ENCODE data around the gene BFSP1. TPM values are rescaled to one million over a fixed set of nuclear protein-coding genes. Genes with fewer than 3 reads are reported as not detected.

Gene BFSP1
- total and polyA plus RNA-seq, 2 of the 8 experiments (the other 6 are each of a cell fraction or from before 2014, with no cell fraction given), result 1.5 to 2.5 TPM

DNA sequence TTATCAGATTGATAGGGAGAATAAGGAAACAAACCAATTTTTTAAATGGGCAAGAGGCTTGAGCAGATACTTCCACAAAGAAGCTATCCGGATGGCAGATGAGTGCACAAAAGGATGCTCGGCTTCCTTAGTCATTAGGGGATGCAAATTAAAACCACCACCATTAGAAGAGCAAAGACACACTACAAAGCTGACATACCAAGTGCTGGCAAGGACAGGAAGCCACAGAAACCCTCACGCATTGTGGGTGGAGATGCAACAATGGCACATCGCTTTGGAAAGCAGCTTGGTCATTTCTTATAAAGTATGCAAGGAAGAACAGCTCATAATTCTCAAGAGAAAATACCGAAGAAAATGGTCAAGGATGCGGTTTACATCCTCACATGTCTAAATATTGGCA lies 19.8 kb downstream of the BFSP1 start (continued):
- TF ChIP-seq, protein P1, sequence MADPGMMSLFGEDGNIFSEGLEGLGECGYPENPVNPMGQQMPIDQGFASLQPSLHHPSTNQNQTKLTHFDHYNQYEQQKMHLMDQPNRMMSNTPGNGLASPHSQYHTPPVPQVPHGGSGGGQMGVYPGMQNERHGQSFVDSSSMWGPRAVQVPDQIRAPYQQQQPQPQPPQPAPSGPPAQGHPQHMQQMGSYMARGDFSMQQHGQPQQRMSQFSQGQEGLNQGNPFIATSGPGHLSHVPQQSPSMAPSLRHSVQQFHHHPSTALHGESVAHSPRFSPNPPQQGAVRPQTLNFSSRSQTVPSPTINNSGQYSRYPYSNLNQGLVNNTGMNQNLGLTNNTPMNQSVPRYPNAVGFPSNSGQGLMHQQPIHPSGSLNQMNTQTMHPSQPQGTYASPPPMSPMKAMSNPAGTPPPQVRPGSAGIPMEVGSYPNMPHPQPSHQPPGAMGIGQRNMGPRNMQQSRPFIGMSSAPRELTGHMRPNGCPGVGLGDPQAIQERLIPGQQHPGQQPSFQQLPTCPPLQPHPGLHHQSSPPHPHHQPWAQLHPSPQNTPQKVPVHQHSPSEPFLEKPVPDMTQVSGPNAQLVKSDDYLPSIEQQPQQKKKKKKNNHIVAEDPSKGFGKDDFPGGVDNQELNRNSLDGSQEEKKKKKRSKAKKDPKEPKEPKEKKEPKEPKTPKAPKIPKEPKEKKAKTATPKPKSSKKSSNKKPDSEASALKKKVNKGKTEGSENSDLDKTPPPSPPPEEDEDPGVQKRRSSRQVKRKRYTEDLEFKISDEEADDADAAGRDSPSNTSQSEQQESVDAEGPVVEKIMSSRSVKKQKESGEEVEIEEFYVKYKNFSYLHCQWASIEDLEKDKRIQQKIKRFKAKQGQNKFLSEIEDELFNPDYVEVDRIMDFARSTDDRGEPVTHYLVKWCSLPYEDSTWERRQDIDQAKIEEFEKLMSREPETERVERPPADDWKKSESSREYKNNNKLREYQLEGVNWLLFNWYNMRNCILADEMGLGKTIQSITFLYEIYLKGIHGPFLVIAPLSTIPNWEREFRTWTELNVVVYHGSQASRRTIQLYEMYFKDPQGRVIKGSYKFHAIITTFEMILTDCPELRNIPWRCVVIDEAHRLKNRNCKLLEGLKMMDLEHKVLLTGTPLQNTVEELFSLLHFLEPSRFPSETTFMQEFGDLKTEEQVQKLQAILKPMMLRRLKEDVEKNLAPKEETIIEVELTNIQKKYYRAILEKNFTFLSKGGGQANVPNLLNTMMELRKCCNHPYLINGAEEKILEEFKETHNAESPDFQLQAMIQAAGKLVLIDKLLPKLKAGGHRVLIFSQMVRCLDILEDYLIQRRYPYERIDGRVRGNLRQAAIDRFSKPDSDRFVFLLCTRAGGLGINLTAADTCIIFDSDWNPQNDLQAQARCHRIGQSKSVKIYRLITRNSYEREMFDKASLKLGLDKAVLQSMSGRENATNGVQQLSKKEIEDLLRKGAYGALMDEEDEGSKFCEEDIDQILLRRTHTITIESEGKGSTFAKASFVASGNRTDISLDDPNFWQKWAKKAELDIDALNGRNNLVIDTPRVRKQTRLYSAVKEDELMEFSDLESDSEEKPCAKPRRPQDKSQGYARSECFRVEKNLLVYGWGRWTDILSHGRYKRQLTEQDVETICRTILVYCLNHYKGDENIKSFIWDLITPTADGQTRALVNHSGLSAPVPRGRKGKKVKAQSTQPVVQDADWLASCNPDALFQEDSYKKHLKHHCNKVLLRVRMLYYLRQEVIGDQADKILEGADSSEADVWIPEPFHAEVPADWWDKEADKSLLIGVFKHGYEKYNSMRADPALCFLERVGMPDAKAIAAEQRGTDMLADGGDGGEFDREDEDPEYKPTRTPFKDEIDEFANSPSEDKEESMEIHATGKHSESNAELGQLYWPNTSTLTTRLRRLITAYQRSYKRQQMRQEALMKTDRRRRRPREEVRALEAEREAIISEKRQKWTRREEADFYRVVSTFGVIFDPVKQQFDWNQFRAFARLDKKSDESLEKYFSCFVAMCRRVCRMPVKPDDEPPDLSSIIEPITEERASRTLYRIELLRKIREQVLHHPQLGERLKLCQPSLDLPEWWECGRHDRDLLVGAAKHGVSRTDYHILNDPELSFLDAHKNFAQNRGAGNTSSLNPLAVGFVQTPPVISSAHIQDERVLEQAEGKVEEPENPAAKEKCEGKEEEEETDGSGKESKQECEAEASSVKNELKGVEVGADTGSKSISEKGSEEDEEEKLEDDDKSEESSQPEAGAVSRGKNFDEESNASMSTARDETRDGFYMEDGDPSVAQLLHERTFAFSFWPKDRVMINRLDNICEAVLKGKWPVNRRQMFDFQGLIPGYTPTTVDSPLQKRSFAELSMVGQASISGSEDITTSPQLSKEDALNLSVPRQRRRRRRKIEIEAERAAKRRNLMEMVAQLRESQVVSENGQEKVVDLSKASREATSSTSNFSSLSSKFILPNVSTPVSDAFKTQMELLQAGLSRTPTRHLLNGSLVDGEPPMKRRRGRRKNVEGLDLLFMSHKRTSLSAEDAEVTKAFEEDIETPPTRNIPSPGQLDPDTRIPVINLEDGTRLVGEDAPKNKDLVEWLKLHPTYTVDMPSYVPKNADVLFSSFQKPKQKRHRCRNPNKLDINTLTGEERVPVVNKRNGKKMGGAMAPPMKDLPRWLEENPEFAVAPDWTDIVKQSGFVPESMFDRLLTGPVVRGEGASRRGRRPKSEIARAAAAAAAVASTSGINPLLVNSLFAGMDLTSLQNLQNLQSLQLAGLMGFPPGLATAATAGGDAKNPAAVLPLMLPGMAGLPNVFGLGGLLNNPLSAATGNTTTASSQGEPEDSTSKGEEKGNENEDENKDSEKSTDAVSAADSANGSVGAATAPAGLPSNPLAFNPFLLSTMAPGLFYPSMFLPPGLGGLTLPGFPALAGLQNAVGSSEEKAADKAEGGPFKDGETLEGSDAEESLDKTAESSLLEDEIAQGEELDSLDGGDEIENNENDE (IDR thresholded peaks at IDR 0.05; ENCODE audit: insufficient replicate concordance, low read length), result no peak
- TF ChIP-seq SUZ12 (IDR thresholded peaks at IDR 0.05; ENCODE audit: low read length) (no peak), KDM4A (IDR thresholded peaks at IDR 0.05; ENCODE audit: low read depth, low read length, severe bottlenecking) (no peak), ZNF274 (IDR thresholded peaks at IDR 0.05; ENCODE audit: borderline replicate concordance, extremely low read depth, low read length) (no peak), POLR2AphosphoS5 (IDR thresholded peaks at IDR 0.05; ENCODE audit: low read depth, low read length) (no peak), JUN (IDR thresholded peaks at IDR 0.05; ENCODE audit: low read depth, low read length) (no peak), POU5F1 (IDR thresholded peaks at IDR 0.05; ENCODE audit: low read depth, low read length) (no peak), NRF1 (IDR thresholded peaks at IDR 0.05; ENCODE audit: low read depth, low read length) (no peak), KDM5A (IDR thresholded peaks at IDR 0.05; ENCODE audit: low read length) (no peak), GTF2F1 (IDR thresholded peaks at IDR 0.05; ENCODE audit: borderline replicate concordance, low read depth, low read length) (no peak), POLR2A (IDR thresholded peaks at IDR 0.05; ENCODE audit: control extremely low read depth in 1 of 2, low read depth in 2 of 2, low read length in 2 of 2) (no peak)
